Activated CD4-positive, alpha-beta T cell treated with anti-CD3 and anti-CD28 coated beads, Interleukin-2, amount 10 ng/mL, durations not matched to agents 24 days and 14 days (primary cell): Measurements from ENCODE around the gene PTRHD1. TPM values are rescaled to one million over a fixed set of nuclear protein-coding genes. Genes with fewer than 3 reads are reported as not detected.

Experiments used
- DNase-seq: peaks from one replicate; pipeline ENCODE4 v3.0.0; 2022
- H3K27ac Mint-ChIP-seq: one replicate; pipeline ENCODE4 v1.8.0; 2022; ENCODE audit warnings: mild to moderate bottlenecking, mixed read lengths
- H3K27me3 Mint-ChIP-seq: one replicate; pipeline ENCODE4 v1.8.0; 2022; ENCODE audit warnings: mixed read lengths
- H3K36me3 Mint-ChIP-seq: one replicate; pipeline ENCODE4 v1.8.0; 2022; ENCODE audit warnings: low read depth, mild to moderate bottlenecking, mixed read lengths
- H3K4me1 Mint-ChIP-seq: one replicate; pipeline ENCODE4 v1.8.0; 2021; ENCODE audit warnings: mixed read lengths
- H3K4me3 Mint-ChIP-seq: one replicate; pipeline ENCODE4 v1.8.0; 2022; ENCODE audit warnings: mild to moderate bottlenecking, moderate library complexity, mixed read lengths
- H3K9me3 Mint-ChIP-seq: one replicate; pipeline ENCODE4 v1.8.0; 2021; ENCODE audit warnings: mixed read lengths
- intact Hi-C: fragments of 100-400 bp; cut with micrococcal nuclease; formaldehyde crosslinking; loops from one replicate; pipeline ENCODE4 v1.15.1; 2023
- total RNA-seq: library from RNA; stranded (reverse); gene quantifications from 2 replicates; pipeline ENCODE4 v1.2.3, GENCODE V29; 2022

Gene PTRHD1
- total RNA-seq, 1 donor from 2014 or later: 21.7 TPM

GRCh38 chr2:24824966-24825882 is 32.0 kb upstream of the PTRHD1 start:
- intact Hi-C loops: loop anchor here (5.0 kb wide), 2 partner anchors 97 to 147 kb away; partner anchors contain the start of genes ADCY3 and DNAJC27

GRCh38 chr2:24824071-24824588 is 30.9 kb upstream of the PTRHD1 start:
- no peaks in the 10 kb centered on the region for H3K9me3 Mint-ChIP-seq
- DNase-seq: no peak
- no peaks in the 10 kb centered on the region for H3K27me3 Mint-ChIP-seq
- intact Hi-C loops: no loop called here
- peaks cover 62% of the 10 kb centered on the region for H3K36me3 Mint-ChIP-seq
- H3K4me1 Mint-ChIP-seq: peaks cover 23% of the 10 kb centered on the region
- H3K27ac Mint-ChIP-seq: no peak overlapping the region
- no peak overlapping the region for H3K4me3 Mint-ChIP-seq

More at GRCh38 chr2:24824966-24825882, 32.0 kb upstream of the PTRHD1 start:
- Mint-ChIP-seq H3K27ac (peak overlapping the region; percentile 93), H3K4me1 (peaks cover 23% of the 10 kb centered on the region), H3K36me3 (peaks cover 54% of the 10 kb centered on the region), H3K9me3 (no peaks in the 10 kb centered on the region), H3K27me3 (no peaks in the 10 kb centered on the region), H3K4me3 (no peak overlapping the region)
- peak; percentile 75 for DNase-seq

DNA sequence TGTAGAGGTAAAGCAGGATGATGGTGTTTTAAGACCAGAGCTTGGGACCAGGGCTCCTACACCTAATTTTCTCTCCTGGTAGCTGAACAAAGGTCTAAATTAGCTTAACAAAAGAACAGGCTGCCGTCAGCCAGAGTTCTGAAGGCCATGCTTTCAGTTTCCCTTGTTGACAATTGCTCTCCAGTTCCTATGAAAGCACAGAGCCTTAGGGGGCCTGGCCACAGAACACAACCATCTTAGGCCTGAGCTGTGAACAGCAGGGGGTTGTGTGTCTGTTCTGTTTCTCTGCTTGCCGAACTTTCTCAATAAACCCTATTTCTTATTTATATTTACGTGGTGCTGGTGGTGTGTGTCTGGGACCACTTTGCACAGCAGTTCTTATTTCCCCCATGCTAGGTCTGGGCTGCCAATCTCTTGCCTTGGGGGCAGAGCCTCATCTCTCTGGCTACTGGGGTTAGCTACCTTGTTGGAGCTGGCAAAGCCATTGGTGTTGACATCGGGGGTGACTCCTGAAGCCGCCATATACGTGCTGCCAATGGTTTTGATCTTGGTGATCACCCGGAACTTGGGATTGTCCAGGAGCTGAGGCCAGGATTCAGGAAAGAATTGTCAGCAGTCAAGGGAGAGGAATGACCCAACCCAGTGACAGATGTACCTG is 29.0 kb upstream of the PTRHD1 start:
- no peak overlapping the region for H3K4me3 Mint-ChIP-seq
- no peaks in the 10 kb centered on the region for H3K9me3 Mint-ChIP-seq
- peaks cover 18% of the 10 kb centered on the region for H3K4me1 Mint-ChIP-seq
- no peak for DNase-seq
- H3K27me3 Mint-ChIP-seq: no peaks in the 10 kb centered on the region
- intact Hi-C loops: no loop called here
- no peak overlapping the region for H3K27ac Mint-ChIP-seq
- peaks cover 72% of the 10 kb centered on the region for H3K36me3 Mint-ChIP-seq

DNA sequence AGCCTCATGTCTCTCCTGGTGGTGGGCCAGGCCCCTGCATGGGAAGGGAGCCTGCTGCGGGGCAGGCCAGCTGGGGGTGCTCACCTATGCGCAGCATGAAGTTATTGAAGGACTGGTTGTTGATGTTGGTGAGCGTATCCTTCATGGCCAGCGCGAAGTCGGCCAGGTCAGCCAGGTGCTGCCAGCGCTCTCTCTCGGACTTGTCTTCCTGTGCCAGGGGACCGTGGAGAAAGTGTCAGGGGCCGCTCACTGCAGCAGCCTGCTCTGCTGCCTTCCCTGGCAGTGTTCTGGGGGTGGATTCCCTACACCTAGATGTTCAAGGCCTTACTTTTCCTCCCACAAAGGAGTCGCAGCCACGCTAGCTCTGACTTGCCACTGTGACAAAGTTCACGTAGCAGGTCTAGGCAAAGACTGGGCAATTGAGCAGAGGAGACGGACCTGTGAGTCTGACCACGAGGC is 28.3 kb upstream of the PTRHD1 start:
- intact Hi-C loops: no loop called here
- peaks cover 75% of the 10 kb centered on the region for H3K36me3 Mint-ChIP-seq
- no peak overlapping the region for H3K27ac Mint-ChIP-seq
- H3K4me1 Mint-ChIP-seq: peaks cover 13% of the 10 kb centered on the region
- H3K27me3 Mint-ChIP-seq: no peaks in the 10 kb centered on the region
- H3K9me3 Mint-ChIP-seq: no peaks in the 10 kb centered on the region
- H3K4me3 Mint-ChIP-seq: no peak overlapping the region
- no peak for DNase-seq

DNA sequence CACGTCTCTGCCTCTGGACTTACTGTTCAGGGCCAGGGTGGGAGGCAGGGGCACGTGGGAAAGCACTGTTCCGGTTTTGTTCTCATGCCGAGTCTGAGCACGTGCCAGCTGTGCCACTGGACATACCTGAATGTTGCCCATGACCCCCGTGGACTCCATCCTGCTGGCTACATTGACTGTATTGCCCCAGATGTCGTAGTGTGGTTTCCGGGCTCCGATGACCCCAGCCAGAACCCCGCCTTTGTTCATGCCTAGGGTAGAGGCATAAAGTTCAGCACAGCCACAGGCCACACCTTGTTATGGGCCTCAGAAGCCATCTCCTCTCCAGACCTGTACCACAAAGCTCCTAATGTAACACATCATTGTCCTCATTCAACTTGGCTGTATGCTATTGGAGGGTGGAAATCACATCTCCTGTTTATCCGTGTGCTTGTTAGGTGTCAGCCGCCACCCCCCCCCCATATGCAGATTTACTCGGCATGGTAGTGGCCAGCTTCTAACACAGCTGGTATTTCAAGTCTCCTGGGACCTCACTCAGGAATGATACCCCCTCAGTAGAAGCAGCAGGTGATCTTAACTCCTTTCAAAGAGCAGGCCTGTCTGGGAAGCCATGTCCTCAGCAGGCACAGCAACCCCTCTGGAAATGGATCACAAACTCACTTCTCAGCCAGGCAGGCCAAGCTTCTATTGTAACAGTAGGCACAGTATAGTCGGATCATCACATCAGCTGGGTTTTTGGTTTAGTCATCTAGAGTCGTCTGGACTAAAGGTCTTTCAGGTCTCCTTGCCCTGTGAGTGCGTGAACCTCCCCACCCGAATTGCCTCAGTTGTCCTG is 27.6 kb upstream of the PTRHD1 start:
- no peaks in the 10 kb centered on the region for H3K9me3 Mint-ChIP-seq
- H3K27ac Mint-ChIP-seq: peak overlapping the region; percentile 31
- H3K4me1 Mint-ChIP-seq: peaks cover 6% of the 10 kb centered on the region
- DNase-seq: no peak
- intact Hi-C loops: no loop called here
- H3K4me3 Mint-ChIP-seq: no peak overlapping the region
- H3K27me3 Mint-ChIP-seq: no peaks in the 10 kb centered on the region
- H3K36me3 Mint-ChIP-seq: peaks cover 75% of the 10 kb centered on the region

DNA sequence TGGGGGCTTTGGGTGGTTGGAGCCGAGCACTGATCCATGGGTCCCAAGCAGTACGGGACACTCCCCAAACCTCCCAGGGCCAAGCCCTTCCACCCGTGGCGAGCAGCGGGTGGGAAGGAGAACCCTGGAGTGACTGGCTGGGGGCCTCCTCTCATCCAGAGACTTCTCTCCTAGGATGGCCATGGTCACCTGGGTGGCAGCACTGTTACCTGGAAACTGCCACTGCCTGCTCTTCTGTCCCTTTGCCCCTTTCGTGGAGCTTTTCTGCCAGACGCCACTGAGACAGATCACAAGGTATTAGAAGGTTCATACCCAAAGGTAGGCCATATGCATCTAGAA is 27.0 kb upstream of the PTRHD1 start:
- no peak for DNase-seq
- H3K36me3 Mint-ChIP-seq: peaks cover 77% of the 10 kb centered on the region
- H3K27me3 Mint-ChIP-seq: no peaks in the 10 kb centered on the region
- intact Hi-C loops: no loop called here
- H3K4me1 Mint-ChIP-seq: peaks cover 2% of the 10 kb centered on the region
- H3K4me3 Mint-ChIP-seq: no peak overlapping the region
- no peak overlapping the region for H3K27ac Mint-ChIP-seq
- H3K9me3 Mint-ChIP-seq: no peaks in the 10 kb centered on the region

DNA sequence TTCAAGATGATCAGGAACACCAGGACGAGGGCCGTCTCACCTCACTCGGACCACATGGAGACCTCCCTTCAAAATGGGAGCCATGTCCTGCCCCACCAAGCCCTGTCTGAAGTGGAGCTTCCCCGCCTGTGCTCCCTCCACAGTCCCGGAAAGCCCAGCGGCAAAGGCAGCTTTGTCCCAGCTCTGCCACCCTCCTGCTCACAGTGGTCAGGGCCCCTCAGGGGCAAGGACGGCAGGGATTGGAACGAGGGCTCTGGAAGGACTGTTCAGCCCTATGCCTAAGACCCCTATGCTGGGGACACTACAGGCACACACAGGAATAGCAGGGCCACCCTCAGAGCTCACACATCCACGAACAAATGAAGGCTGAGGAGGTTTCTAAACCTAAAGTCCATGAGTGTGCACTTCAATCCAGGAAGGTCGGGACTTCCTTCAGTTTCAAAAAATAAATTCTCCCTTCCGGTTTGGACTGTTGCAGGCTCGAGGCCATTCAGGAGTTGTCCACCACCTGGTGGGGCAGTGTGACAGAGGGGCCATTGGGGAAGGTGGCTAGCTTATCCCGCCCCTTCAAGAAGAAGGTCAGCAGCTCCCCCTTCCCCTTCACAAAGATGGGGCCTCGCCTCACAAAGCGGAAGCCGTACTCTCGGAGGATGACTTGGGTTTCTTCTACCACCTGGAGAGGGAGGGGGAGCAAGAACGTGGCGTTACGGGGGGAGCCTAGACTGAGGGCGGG is 26.4 kb upstream of the PTRHD1 start:
- intact Hi-C loops: no loop called here
- peaks cover 71% of the 10 kb centered on the region for H3K36me3 Mint-ChIP-seq
- H3K27me3 Mint-ChIP-seq: no peaks in the 10 kb centered on the region
- no peak for DNase-seq
- no peak overlapping the region for H3K4me3 Mint-ChIP-seq
- H3K27ac Mint-ChIP-seq: no peak overlapping the region
- H3K4me1 Mint-ChIP-seq: peaks cover 2% of the 10 kb centered on the region
- no peaks in the 10 kb centered on the region for H3K9me3 Mint-ChIP-seq

DNA sequence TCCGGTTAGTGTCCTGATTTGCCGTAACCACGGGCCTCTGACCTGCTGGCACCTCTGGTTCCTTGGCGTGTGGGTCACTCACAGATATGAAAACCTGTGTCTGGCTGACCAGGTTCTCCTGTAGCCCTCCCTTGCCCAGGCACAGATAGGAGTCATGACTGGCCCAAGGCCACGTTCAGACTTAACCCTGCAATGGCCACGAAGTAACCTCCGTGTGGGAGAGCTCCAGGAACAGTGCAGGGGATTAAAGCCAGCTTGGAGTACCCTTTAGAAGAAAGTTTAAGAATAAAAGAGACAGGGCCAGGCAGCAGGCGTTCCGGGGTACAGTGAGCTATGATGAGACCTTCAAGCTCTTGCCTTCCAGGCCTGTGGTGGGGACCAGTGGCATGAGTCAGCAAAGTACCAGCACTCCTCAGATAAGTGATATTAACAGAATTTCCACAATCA is 25.6 kb upstream of the PTRHD1 start:
- Mint-ChIP-seq H3K4me3 (no peak overlapping the region), H3K4me1 (peaks cover 5% of the 10 kb centered on the region), H3K27me3 (no peaks in the 10 kb centered on the region), H3K36me3 (peaks cover 68% of the 10 kb centered on the region), H3K9me3 (no peaks in the 10 kb centered on the region), H3K27ac (no peak overlapping the region)
- DNase-seq: no peak
- intact Hi-C loops: no loop called here

- intact Hi-C loops: no loop called here
- Mint-ChIP-seq H3K4me3 (no peak overlapping the region), H3K4me1 (peaks cover 8% of the 10 kb centered on the region), H3K36me3 (peaks cover 66% of the 10 kb centered on the region), H3K27ac (no peak overlapping the region), H3K9me3 (no peaks in the 10 kb centered on the region), H3K27me3 (no peaks in the 10 kb centered on the region)
- DNase-seq: no peak
Observed at GRCh38 chr2:24816884-24817283, 23.7 kb upstream of the PTRHD1 start.

- Mint-ChIP-seq H3K9me3 (no peaks in the 10 kb centered on the region), H3K4me1 (peaks cover 8% of the 10 kb centered on the region), H3K36me3 (peaks cover 64% of the 10 kb centered on the region), H3K27me3 (no peaks in the 10 kb centered on the region), H3K27ac (no peak overlapping the region), H3K4me3 (no peak overlapping the region)
- no peak for DNase-seq
- intact Hi-C loops: no loop called here
Observed at GRCh38 chr2:24816404-24816803, 23.2 kb upstream of the PTRHD1 start.

- H3K4me3 Mint-ChIP-seq: no peak overlapping the region
- H3K4me1 Mint-ChIP-seq: peaks cover 8% of the 10 kb centered on the region
- no peak for DNase-seq
- H3K27me3 Mint-ChIP-seq: no peaks in the 10 kb centered on the region
- no peaks in the 10 kb centered on the region for H3K9me3 Mint-ChIP-seq
- intact Hi-C loops: no loop called here
- no peak overlapping the region for H3K27ac Mint-ChIP-seq
- peaks cover 54% of the 10 kb centered on the region for H3K36me3 Mint-ChIP-seq
Observed at GRCh38 chr2:24815171-24815570, 22.0 kb upstream of the PTRHD1 start.

DNA sequence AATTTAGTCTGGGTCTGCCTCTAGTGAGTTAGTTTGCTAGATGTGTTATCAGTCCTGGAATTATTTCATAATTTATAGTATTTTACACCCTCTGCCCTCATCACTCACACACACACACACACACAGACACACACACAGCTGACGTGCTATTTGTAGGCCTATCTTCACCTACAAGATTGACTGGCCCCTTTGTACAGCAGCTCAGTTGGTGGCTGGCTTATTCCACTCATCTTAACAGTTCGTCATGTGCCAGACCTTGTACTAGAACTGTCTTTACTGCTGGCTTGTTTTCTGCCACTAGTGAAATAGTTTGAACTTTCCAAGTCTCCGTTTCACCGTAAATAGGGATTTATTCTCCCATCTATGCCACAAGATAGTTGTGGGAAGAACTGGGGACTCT is 21.3 kb upstream of the PTRHD1 start:
- H3K27me3 Mint-ChIP-seq: no peaks in the 10 kb centered on the region
- no peak overlapping the region for H3K27ac Mint-ChIP-seq
- no peaks in the 10 kb centered on the region for H3K9me3 Mint-ChIP-seq
- peaks cover 8% of the 10 kb centered on the region for H3K4me1 Mint-ChIP-seq
- no peak for DNase-seq
- intact Hi-C loops: no loop called here
- H3K36me3 Mint-ChIP-seq: peaks cover 51% of the 10 kb centered on the region
- no peak overlapping the region for H3K4me3 Mint-ChIP-seq

GRCh38 chr2:24813691-24814137 is 20.5 kb upstream of the PTRHD1 start:
- Mint-ChIP-seq H3K9me3 (no peaks in the 10 kb centered on the region), H3K4me3 (no peak overlapping the region), H3K36me3 (peaks cover 45% of the 10 kb centered on the region), H3K27me3 (no peaks in the 10 kb centered on the region), H3K4me1 (peaks cover 12% of the 10 kb centered on the region), H3K27ac (peak overlapping the region; percentile 6)
- intact Hi-C loops: no loop called here
- DNase-seq: no peak
